ENCODE data around the gene PIK3R6. TPM values are rescaled to one million over a fixed set of nuclear protein-coding genes. Genes with fewer than 3 reads are reported as not detected.
A peak's percentile ranks its signal among the peaks of the same experiment; 100 is the strongest.
"Not testable (repeated sequence)": the region's sequence is repeated elsewhere in the genome, so short reads cannot be mapped to it uniquely, and the experiment has no call there.

PIK3R6 gene
- total and polyA plus RNA-seq, 10 of the 15 experiments (the other 5 are each of a cell fraction or from before 2014, with no cell fraction given): 6.7 to 146 (median 68.2) TPM

DNA sequence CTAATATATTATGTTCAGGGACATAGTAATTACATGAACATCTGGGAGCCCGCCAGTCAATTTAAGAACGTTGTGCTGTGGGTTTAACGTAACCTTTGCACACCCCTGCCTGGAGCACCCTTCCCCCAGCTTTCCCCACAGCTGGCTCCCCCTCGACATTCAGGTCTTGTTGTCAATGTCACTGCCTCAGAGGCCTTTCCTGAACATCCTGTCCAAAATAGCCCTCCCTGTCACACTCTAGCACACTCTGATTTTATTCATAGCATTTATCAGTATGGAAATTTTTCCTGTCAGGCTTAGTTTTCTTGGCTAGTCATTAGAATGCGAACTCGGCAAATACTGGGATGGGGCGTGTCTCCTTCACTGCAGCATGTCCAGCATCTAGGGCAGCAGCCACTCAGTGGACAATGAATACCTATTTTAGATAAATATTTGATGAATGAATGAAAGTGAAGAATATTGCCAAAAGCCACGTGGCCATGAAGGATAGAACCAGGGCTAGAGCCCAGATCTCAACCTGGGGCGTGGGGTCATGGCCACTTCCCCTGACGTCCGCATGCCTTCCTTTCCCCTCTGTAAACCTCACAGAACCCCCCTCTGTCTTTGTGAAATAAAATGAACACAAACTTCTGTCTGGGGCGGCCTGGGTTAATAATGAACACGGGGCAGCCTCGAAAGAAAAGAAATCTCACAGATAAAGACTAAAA lies 10.5 kb downstream of the PIK3R6 start (continued):
- TF ChIP-seq, protein P1, sequence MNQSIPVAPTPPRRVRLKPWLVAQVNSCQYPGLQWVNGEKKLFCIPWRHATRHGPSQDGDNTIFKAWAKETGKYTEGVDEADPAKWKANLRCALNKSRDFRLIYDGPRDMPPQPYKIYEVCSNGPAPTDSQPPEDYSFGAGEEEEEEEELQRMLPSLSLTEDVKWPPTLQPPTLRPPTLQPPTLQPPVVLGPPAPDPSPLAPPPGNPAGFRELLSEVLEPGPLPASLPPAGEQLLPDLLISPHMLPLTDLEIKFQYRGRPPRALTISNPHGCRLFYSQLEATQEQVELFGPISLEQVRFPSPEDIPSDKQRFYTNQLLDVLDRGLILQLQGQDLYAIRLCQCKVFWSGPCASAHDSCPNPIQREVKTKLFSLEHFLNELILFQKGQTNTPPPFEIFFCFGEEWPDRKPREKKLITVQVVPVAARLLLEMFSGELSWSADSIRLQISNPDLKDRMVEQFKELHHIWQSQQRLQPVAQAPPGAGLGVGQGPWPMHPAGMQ (IDR thresholded peaks at IDR 0.05; ENCODE audit: borderline replicate concordance): no peak
- 0 out of 2 replicates have a peak, but pooled peaks have one; percentile 11 for TF ChIP-seq BACH1 (IDR thresholded peaks at IDR 0.05; ENCODE audit: borderline replicate concordance)
- TF ChIP-seq EED (IDR thresholded peaks at IDR 0.05; ENCODE audit: low read depth): peak; percentile 70; the same call in 1 of the 2 replicates
- TF ChIP-seq PAX5 (IDR thresholded peaks at IDR 0.05; ENCODE audit: borderline replicate concordance, low read depth, low read length): peak; percentile 39; the same call in 1 of the 2 replicates
- no peak for TF ChIP-seq ZNF207 (IDR thresholded peaks at IDR 0.05; ENCODE audit: borderline replicate concordance)
- TF ChIP-seq SP1 (IDR thresholded peaks at IDR 0.05; ENCODE audit: low read depth, low read length): peak; percentile 33
- peak; percentile 21; the same call in 1 of the 2 replicates for TF ChIP-seq TAF1 (IDR thresholded peaks at IDR 0.05; ENCODE audit: borderline replicate concordance, low read depth, low read length)
- no peak for TF ChIP-seq STAT3 (IDR thresholded peaks at IDR 0.05; ENCODE audit: low read depth, low read length)
- TF ChIP-seq POU2F2 (IDR thresholded peaks at IDR 0.05; ENCODE audit: borderline replicate concordance, low read depth, low read length): no peak
- TF ChIP-seq SPI1 (IDR thresholded peaks at IDR 0.05; ENCODE audit: borderline replicate concordance, insufficient read depth, low read depth, low read length): peak; percentile 21; the same call in 1 of the 2 replicates

DNA sequence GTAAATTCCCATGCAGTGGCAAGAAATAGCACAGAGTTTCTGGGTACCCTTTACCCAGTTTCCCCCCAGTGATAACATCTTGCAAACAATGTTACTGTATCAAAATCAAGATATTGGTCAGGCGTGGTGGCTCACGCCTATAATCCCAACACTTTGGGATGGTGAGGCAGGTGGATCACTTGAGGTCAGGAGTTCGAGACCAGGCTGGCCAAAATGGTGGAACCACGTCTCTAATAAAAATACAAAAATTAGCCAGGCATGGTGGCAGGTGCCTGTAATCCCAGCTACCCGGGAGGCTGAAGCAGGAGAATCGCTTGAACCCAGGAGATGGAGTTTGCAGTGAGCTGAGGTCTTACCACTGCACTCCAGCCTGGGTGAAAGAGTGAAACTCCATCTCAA lies 11.3 kb downstream of the PIK3R6 start:
- ChIA-PET CTCF (interaction anchor here (0.7 to 2.0 kb wide), 7 partner anchors 37 to 359 kb away, joined by 3 to 10 read pairs (median 4); no protein-coding TSS in a partner anchor), RAD21 (ENCODE audit: unreplicated experiment) (interaction anchor here (1.0 to 4.6 kb wide), 8 partner anchors 9 to 142 kb away, joined by 3 to 92 read pairs (median 14); partner anchors contain the start of gene PIK3R6), POLR2A (interaction anchor here (1.1 to 6.2 kb wide), 7 partner anchors 10 to 101 kb away, joined by 4 to 74 read pairs (median 8); partner anchors contain the start of gene PIK3R6), SMC1A (ENCODE audit: uncharacterized antibody, unreplicated experiment) (interaction anchor here (0.9 to 5.1 kb wide), 11 partner anchors 9 to 102 kb away, joined by 3 to 64 read pairs (median 6); partner anchors contain the start of gene PIK3R6)
- not testable (repeated sequence) for BruUV-seq (replicated peaks); H3K27me3 ChIP-seq (replicated peaks in 1 of 2; ENCODE audit: control insufficient read depth in 2 of 2, insufficient read depth in 2 of 2, low read length in 1 of 2); DNase-seq (ENCODE audit: low read depth, low spot score); H4K20me1 ChIP-seq (ENCODE audit: control insufficient read depth, insufficient read depth); H2AFZ ChIP-seq (ENCODE audit: control insufficient read depth, low read depth, low read length); H3K9me3 ChIP-seq (replicated peaks; ENCODE audit: control insufficient read depth, insufficient read depth, low read length); ATAC-seq; FAIRE-seq
- peaks cover 66% of the 10 kb centered on the region for H3K4me1 ChIP-seq (ENCODE audit: control insufficient read depth, insufficient read depth, low read length)
- peaks cover 4 to 16% of the 10 kb centered on the region in 2 experiments; a peak in 3 of 4 replicates for H3K36me3 ChIP-seq (ENCODE audit: control insufficient read depth in 2 of 2, insufficient read depth in 2 of 2, low read length in 1 of 2)
- WGBS (ENCODE audit: insufficient coverage, insufficient replicate concordance, low lambda C conversion rate, missing lambda C conversion rate): 0% methylated on average over 6 of the region's 6 CpGs
- H3K4me3 ChIP-seq: peak overlapping the region; percentile 57; the same call in 1 of the 2 replicates
- in situ Hi-C loops (cut with MboI) (loop anchor here (5.0 kb wide), 1 partner anchor 101 kb away; no protein-coding TSS in a partner anchor), intact Hi-C loops (cut with micrococcal nuclease; ENCODE audit: unreplicated experiment) (loop anchor here (5.0 kb wide), 1 partner anchor 101 kb away; no protein-coding TSS in a partner anchor)
- peak overlapping the region; percentile 99 for H3K27ac ChIP-seq (ENCODE audit: control insufficient read depth, insufficient read depth)
- H3K9ac ChIP-seq (ENCODE audit: control insufficient read depth, insufficient read depth, low read length): peak overlapping the region; percentile 78
- H3K4me2 ChIP-seq (ENCODE audit: control insufficient read depth, insufficient read depth): peak overlapping the region; percentile 61
- peaks cover 73% of the 10 kb centered on the region for H3K79me2 ChIP-seq (ENCODE audit: control insufficient read depth, insufficient read depth, low read length)
- TF ChIP-seq TCF7 (IDR thresholded peaks at IDR 0.05; ENCODE audit: borderline replicate concordance) (0 out of 2 replicates have a peak, but pooled peaks have one; percentile 1), POLR2AphosphoS5 (IDR thresholded peaks at IDR 0.05; ENCODE audit: low read length) (peak; percentile 31; the same call in 1 of the 2 replicates), HDGF (IDR thresholded peaks at IDR 0.05) (peak; percentile 77; the same call in 1 of the 2 replicates), RUNX3 (IDR thresholded peaks at IDR 0.05; ENCODE audit: low read length) (0 out of 2 replicates have a peak, but pooled peaks have one; percentile 11), YY1 (IDR thresholded peaks at IDR 0.05; ENCODE audit: low read depth, low read length) (0 out of 2 replicates have a peak, but pooled peaks have one; percentile 13), NR2F1 (conservative IDR thresholded peaks at IDR 0.05) (peak; percentile 55)
- TF ChIP-seq, protein P2, sequence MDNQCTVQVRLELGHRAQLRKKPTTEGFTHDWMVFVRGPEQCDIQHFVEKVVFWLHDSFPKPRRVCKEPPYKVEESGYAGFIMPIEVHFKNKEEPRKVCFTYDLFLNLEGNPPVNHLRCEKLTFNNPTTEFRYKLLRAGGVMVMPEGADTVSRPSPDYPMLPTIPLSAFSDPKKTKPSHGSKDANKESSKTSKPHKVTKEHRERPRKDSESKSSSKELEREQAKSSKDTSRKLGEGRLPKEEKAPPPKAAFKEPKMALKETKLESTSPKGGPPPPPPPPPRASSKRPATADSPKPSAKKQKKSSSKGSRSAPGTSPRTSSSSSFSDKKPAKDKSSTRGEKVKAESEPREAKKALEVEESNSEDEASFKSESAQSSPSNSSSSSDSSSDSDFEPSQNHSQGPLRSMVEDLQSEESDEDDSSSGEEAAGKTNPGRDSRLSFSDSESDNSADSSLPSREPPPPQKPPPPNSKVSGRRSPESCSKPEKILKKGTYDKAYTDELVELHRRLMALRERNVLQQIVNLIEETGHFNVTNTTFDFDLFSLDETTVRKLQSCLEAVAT (IDR thresholded peaks at IDR 0.05): peak; percentile 15; the same call in 1 of the 2 replicates
- TF ChIP-seq, protein P3, sequence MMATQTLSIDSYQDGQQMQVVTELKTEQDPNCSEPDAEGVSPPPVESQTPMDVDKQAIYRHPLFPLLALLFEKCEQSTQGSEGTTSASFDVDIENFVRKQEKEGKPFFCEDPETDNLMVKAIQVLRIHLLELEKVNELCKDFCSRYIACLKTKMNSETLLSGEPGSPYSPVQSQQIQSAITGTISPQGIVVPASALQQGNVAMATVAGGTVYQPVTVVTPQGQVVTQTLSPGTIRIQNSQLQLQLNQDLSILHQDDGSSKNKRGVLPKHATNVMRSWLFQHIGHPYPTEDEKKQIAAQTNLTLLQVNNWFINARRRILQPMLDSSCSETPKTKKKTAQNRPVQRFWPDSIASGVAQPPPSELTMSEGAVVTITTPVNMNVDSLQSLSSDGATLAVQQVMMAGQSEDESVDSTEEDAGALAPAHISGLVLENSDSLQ (IDR thresholded peaks at IDR 0.05): 0 out of 2 replicates have a peak, but pooled peaks have one; percentile 1

All from GM12878 (cell line).